Kidney glomerular epithelial cell (primary cell): ENCODE measurements around the gene PRDM16.

Experiments used
- DNase-seq: peaks from one replicate; lab custom pipeline; 2025; lab: John Stamatoyannopoulos, UW

Gene PRDM16

DNA sequence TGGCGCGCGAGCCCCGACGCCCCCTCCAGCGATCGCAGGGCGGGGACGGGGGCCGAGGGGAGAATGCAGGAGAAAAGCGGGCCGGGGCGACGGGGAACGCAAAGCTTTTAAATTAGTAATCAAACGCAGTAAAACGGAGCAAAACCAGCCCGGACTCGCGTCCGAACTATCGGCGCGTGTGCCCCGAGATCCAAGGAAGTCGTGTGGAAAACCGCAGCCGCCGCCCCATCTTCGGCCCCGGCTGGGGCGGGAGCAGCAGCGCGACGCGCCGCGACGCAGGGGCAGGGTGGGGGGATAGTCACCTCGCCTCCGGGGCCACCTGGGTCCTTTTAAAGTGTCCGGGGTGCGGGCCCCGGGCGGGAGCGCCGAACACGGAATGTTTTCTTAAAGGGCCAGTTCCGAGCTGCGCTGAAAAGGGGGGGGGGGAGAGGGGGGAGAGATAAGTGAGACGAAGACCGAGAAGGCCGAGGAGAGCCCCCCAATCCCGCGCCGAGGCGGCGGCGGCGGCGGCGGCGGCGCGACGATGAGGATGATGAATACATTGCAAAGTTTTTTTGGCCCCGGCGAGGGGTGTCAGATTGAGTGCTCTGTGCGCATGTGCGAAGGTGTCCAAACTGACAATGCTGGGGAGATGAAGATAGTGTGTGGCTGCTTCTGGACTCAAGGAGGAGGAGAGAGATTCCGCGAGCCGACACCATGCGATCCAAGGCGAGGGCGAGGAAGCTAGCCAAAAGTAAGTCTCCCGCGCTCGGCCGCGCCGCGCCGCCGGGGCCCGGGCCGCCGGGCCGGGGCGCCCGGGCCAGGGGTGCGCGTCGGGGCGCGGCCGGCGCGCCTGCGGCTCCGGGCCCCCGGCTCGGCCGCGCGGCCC is at the start of gene PRDM16:
Gene PRDM16, plus strand, starts transcription at position 640 of the 868 bp plus-strand sequence. Its CDS starts 57 bp downstream, at position 697.
- DNase-seq = no peak

GRCh38 chr1:3019516-3020051 is 49.4 kb upstream of the PRDM16 start:
- no peak for DNase-seq

- no peak for DNase-seq
Measured at GRCh38 chr1:3020263-3020909, 48.6 kb upstream of the PRDM16 start.

DNA sequence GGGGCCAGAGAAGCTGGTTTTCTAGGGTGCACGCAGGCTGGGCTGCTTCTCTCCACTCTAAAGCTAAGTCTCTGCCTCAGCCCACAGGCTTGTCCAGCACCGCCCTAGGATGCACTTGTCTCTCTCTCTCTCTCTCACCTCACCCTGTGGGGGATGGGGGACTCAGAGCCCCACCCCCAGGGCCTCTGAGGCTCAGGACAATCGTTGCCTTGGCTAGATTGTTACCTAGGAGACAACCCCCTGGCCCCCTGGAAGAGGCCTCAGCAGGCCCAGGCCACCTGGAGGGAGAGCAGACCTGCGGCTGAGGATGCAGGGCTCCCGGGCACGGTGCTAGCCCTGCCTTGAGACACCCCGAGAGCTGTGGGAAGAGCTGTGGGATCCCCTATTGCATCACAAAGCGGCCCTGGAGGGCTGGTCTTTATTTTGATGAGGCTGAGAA is 47.8 kb upstream of the PRDM16 start, which contains the start of gene ACTRT2:
Gene ACTRT2, plus strand, starts transcription at position 235 of the 439 bp plus-strand sequence. CDS start 220 bp downstream, outside the sequence.
- DNase-seq = no peak

GRCh38 chr1:3021801-3022401 is 47.1 kb upstream of the PRDM16 start:
- no peak for DNase-seq

DNA sequence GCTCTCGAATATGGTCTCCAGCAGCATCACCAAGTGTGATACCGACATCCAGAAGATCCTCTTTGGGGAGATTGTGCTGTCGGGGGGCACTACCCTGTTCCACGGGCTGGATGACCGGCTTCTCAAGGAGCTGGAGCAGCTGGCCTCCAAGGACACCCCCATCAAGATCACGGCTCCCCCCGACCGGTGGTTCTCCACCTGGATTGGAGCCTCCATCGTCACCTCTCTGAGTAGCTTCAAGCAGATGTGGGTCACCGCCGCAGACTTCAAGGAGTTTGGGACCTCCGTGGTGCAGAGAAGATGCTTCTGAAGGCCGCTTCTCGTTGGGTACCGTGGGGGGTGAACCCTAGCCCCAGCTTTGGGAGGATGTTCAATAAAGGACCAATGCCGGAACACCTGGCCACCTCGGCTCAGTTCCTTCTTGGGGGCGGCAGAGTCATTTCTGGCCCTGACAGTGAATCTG is 46.5 kb upstream of the PRDM16 start:
- no peak for DNase-seq

DNA sequence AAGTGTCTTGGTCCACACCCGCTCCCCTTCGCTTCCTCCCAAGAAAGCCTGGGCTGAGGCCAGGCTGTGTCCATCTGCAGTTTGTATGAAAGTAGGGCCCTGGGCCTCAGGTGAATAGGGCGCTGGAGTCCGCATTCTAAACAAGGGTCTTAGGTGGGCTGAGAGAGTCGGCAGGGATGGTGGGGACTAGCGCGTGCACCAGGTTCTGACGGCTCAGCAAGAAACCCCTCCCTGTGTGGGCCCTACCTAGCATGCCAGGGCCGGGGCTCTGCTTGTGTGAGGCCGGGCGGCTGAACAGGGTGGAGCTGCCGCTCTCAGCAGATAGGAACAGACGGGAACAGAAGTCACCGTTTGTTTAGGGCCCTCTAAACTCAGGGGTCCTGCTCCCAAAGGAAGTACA is 46.0 kb upstream of the PRDM16 start:
- no peak for DNase-seq

- DNase-seq = no peak
Measured at GRCh38 chr1:3024019-3024418, 45.0 kb upstream of the PRDM16 start.

DNA sequence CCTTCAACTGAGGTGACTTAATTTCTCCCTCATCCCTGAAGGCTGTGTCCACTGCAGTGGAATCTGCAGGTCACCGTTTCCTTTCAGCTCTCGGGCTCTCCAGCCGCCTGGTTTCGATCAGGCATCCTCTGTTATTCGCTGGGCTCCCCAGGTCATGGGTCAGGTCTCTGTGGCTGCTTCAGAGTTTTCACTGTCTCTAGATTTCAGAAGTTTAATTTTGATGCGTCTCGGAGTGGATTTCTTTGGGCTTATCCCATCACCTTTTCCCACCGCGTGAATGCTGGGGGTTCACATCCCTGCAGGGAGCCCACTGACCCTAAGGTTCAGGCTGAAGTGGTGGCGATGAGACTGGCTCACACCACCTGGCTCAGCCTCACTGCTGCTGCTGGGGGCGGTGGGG is 44.4 kb upstream of the PRDM16 start:
- no peak for DNase-seq

DNA sequence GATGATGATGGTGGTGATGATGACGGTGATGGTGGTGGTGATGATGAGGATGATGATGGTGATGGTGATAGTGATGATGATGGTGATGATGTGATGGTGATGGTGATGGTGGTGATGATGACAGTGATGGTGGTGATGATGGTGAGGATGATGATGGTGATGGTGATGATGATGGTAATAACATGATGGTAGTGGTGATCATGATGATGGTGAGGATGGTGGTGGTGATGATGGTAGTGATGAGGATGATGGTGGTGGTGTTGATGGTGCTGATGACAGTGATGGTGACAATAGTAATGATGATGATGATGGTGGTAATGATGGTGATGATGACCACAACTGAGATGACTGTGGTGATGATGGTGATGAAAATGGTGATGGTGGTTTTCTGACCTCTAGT is 42.9 kb upstream of the PRDM16 start:
- no peak for DNase-seq

- DNase-seq = no peak
Measured at GRCh38 chr1:3026581-3027391, 42.2 kb upstream of the PRDM16 start.

DNA sequence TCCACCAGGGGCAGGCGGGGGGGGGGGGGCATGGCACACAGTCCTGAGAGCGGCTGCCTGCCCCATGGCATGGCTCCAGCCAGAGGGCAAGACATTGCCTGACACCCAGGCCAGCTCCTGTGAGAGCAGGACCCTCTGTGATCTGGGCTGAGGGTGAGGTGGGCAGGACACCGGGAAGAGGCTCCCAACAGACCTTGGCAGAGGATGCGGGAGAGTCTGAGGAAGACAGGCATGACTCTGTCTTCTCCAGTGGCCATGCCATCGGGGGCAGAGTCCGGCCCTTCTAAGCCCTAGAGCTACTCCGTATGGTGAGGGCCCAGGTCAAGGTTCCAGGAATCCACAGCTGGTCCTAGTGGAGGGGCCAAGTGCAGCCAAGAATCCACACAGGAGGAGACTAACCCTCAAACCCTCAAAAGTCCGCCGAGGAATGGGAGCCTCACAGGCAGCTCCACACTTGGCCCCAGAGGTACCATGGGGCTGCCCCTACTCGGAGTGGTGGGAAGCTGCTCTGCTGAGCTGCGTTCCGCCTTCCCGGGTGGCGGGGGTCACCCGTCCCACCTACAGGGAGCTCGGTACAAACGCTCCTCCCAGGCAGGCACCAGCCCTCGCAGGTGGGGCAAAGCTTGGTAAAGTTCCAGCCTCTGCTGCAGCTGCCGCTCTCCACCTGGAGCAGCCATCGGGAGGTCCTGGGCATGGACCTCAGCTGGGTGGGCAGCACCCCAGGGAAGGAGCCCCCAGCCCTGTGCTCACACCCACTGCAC is 41.2 kb upstream of the PRDM16 start:
- DNase-seq = no peak

- no peak for DNase-seq
Measured at GRCh38 chr1:3028531-3029282, 40.3 kb upstream of the PRDM16 start.

DNA sequence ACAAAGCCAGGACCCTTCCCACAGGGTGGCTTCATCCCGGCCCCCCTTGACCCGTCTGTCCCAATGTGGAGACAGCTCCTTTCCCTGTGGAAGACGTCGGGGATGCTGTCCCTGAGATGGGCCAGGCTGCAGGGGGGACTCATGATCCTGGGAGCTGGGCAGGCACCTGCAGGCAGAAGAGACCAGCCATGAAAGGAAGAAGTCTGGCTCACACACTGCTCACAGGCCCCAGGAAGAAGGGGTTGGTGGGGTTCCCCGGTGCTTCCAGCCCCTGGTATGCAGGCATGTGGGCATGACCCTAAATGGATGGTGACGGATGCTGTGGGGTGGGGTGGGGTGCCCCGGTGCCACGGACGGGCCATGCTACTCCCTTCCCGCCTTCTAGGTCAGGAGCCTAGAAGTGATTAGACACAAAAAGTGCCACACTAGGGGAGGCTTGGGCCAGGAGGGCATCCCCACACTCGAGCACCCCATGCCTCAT is 39.5 kb upstream of the PRDM16 start:
- DNase-seq = no peak

DNA sequence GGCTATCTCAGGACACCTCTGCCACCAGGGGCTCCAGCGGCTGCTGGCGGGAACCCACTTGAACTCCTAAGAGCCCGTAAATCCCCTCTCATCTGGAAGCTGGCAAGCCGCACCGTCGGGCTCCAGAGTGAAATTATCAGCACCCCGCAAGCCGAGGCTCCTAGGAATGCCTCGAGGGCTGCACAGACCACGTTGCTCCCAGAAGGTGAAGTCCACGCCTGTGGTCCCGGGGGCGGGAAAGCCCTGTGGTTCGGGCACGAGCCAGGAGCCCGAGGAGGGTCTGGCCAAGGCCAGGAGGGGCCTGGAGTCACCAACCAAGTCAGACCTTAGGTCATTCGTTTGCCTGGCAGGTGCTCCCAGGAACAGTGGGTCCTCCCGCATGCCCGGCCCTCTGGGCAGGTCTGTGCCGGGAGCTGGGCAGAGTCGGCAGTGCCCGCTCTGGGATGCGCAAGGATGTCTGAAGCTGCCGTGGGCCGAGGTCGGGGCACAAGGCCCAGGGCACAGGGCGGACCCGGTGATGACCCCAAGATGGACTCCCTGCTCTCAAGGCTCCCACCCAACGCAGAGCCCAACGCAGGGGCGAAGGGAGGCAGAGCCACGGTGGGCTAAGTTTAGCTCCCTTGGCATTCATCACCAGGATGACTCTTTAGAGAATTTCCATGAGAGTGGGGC is 38.9 kb upstream of the PRDM16 start:
- DNase-seq = no peak

GRCh38 chr1:3030663-3031381 is 38.2 kb upstream of the PRDM16 start:
- DNase-seq = no peak

GRCh38 chr1:3031401-3032221 is 37.4 kb upstream of the PRDM16 start:
- DNase-seq = no peak
